ENCODE data around the gene DENND1A. TPM values are rescaled to one million over a fixed set of nuclear protein-coding genes. Genes with fewer than 3 reads are reported as not detected.

The DENND1A gene
- total and polyA plus RNA-seq, 7 donors, result 12.8 to 33.2 (median 19.2) TPM

DNA sequence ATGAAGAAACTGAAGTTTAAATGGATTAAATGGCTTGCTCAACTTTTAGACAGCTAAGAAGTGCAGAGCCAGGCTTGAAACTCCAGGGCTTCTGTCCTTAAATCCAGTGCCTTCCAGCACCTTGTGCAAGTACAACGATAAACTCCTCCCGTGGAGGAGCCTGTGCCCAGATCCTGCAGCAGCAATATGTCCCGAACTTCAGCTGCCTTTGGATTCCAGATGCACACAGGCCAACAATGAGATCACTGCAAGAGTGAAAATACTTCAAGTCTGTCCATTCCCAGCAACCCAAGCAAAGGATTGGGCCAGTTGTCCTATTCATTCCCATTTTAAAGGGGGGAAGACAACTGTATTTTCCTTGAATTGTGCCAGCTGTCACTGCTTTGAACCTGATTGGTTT, 374.3 kb downstream of the DENND1A start:
- H3K27ac ChIP-seq, result no peak overlapping the region
- H3K4me1 ChIP-seq, result no peaks in the 10 kb centered on the region
- peaks cover 9 to 24% (median 14%) of the 10 kb centered on the region in 4 donors for H3K36me3 ChIP-seq
- no peak for TF ChIP-seq POLR2AphosphoS5 (IDR thresholded peaks at IDR 0.05)
- no peak for TF ChIP-seq POLR2A (IDR thresholded peaks at IDR 0.05)
- no peak for TF ChIP-seq EP300 (IDR thresholded peaks at IDR 0.05)
- TF ChIP-seq, protein P1, sequence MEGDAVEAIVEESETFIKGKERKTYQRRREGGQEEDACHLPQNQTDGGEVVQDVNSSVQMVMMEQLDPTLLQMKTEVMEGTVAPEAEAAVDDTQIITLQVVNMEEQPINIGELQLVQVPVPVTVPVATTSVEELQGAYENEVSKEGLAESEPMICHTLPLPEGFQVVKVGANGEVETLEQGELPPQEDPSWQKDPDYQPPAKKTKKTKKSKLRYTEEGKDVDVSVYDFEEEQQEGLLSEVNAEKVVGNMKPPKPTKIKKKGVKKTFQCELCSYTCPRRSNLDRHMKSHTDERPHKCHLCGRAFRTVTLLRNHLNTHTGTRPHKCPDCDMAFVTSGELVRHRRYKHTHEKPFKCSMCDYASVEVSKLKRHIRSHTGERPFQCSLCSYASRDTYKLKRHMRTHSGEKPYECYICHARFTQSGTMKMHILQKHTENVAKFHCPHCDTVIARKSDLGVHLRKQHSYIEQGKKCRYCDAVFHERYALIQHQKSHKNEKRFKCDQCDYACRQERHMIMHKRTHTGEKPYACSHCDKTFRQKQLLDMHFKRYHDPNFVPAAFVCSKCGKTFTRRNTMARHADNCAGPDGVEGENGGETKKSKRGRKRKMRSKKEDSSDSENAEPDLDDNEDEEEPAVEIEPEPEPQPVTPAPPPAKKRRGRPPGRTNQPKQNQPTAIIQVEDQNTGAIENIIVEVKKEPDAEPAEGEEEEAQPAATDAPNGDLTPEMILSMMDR (IDR thresholded peaks at IDR 0.05), result no peak
- H3K27me3 ChIP-seq, result no peaks in the 10 kb centered on the region
- H3K4me3 ChIP-seq, result no peak overlapping the region
- 84 to 96% methylated on average over 3 of the region's 3 CpGs for WGBS, 2 donors
- peak; percentile 74 for DNase-seq
- intact Hi-C loops (cut with DNase I), result no loop called here
- no peaks in the 10 kb centered on the region for H3K9me3 ChIP-seq

DNA sequence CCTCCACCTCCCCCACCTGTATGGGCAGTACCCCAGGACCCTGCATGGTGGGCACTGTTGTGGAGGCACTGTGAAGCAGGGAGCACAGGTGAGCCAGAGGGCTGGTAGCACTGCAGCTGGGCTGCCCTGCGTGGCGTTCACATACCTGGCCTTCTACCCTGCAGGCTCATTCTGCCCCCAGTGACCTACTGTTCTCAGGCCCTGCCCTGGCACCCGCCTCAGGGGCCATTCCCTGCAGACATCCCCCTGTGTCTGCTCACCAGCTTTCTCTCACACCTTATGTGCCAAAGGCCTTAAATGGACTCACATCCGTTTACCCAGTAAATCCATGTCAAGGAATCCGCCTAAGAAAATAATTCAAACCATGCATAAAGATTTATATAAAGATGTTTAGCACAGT, 377.4 kb downstream of the DENND1A start:
- peaks cover 9 to 23% (median 14%) of the 10 kb centered on the region in 4 donors for H3K36me3 ChIP-seq
- H3K27ac ChIP-seq, result no peak overlapping the region
- no peak for DNase-seq
- WGBS, 2 donors, result 95 to 97% methylated on average over 5 of the region's 5 CpGs
- TF ChIP-seq POLR2AphosphoS5 (IDR thresholded peaks at IDR 0.05) (no peak), EP300 (IDR thresholded peaks at IDR 0.05) (no peak), POLR2A (IDR thresholded peaks at IDR 0.05) (no peak)
- TF ChIP-seq, protein P1 (IDR thresholded peaks at IDR 0.05), result no peak
- no peaks in the 10 kb centered on the region for H3K27me3 ChIP-seq
- no peak overlapping the region for H3K4me3 ChIP-seq
- intact Hi-C loops (cut with DNase I), result no loop called here
- H3K9me3 ChIP-seq, result no peaks in the 10 kb centered on the region
- H3K4me1 ChIP-seq, result no peaks in the 10 kb centered on the region

DNA sequence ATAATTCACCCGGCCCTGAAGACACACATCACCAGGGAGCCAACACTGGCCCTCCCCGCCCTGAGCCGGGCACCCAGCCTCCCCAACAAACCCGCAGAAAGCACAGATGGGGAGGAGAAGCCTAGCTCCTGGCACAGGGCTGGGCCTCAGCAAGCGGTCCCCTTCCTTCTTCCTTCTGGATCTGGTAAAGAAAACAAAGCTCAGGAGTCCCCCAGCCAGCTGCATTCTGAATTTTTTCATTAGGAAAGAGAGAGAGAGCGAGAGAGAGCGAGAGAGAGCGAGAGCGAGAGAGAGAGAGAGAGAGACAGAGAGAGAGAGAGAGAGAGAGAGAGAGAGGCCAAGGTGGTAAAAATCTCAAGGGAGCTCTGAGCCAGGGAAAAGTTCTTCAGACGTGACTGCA, 378.2 kb downstream of the DENND1A start:
- Histone ChIP-seq H3K27ac (no peak overlapping the region), H3K4me1 (no peaks in the 10 kb centered on the region), H3K36me3 (peaks cover 4 to 15% (median 7%) of the 10 kb centered on the region in 4 donors), H3K27me3 (no peaks in the 10 kb centered on the region), H3K4me3 (no peak overlapping the region), H3K9me3 (no peaks in the 10 kb centered on the region)
- TF ChIP-seq EP300 (IDR thresholded peaks at IDR 0.05), result no peak
- TF ChIP-seq POLR2AphosphoS5 (IDR thresholded peaks at IDR 0.05), result no peak
- TF ChIP-seq, protein P1 (IDR thresholded peaks at IDR 0.05), result no peak
- no peak for TF ChIP-seq POLR2A (IDR thresholded peaks at IDR 0.05)
- WGBS, 2 donors, result 95% methylated on average over 10 of the region's 10 CpGs
- DNase-seq, result no peak
- intact Hi-C loops (cut with DNase I), result no loop called here

DNA sequence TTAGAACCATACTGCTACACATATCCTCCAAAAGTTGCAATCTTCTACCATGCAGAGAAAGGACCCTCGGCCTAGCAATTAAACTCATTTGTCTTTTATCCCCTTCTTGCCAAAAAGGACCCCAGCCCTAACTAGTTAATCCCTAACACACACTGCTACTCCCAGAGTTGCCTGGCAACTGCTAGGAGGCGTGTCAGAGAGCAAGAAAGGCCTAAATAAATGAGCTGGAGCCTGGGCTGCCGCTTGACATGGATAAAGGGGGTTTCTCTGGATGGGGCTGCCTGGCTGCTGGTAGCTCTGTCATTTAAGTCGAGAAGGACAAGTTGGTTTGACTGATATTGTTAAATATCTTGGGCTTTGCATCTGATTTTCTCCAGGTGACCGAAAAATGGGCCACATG, 379.1 kb downstream of the DENND1A start:
- no peak overlapping the region for H3K27ac ChIP-seq
- 79 to 91% methylated on average over 5 of the region's 5 CpGs for WGBS, 2 donors
- H3K36me3 ChIP-seq, result peaks cover 0 to 6% (median 0%) of the 10 kb centered on the region in 4 donors
- TF ChIP-seq POLR2A (IDR thresholded peaks at IDR 0.05) (no peak), POLR2AphosphoS5 (IDR thresholded peaks at IDR 0.05) (no peak), EP300 (IDR thresholded peaks at IDR 0.05) (no peak)
- TF ChIP-seq, protein P1 (IDR thresholded peaks at IDR 0.05), result no peak
- H3K9me3 ChIP-seq, result no peaks in the 10 kb centered on the region
- no peaks in the 10 kb centered on the region for H3K27me3 ChIP-seq
- intact Hi-C loops (cut with DNase I), result no loop called here
- H3K4me3 ChIP-seq, result no peak overlapping the region
- no peak for DNase-seq
- no peaks in the 10 kb centered on the region for H3K4me1 ChIP-seq

DNA sequence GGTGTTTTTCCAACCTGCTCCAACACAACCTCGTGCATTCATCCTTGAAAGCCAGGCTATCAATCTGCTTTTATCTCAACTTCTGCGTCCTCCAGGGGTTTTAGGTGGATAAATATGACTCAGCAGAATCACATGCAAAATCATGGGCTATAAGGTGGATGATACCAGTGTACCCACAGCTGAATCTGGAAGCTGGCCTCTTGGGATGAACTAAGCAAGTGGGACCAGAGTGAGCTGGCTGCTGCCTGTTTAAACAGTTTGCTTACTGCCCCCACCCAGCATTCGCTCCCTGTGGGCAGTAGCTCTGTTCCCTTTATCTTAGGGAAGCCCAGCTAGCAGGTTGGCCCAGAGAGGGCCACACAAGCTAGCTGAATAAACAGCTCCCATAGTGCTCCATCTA, 379.9 kb downstream of the DENND1A start:
- WGBS, 2 donors, result 80 to 85% methylated on average over 3 of the region's 3 CpGs
- no peak for DNase-seq
- intact Hi-C loops (cut with DNase I), result no loop called here

More for the DNA sequence above, 379.9 kb downstream of the DENND1A start:
- no peaks in the 10 kb centered on the region for H3K9me3 ChIP-seq
- no peaks in the 10 kb centered on the region for H3K27me3 ChIP-seq
- no peak overlapping the region for H3K4me3 ChIP-seq
- TF ChIP-seq EP300 (IDR thresholded peaks at IDR 0.05) (no peak), POLR2AphosphoS5 (IDR thresholded peaks at IDR 0.05) (no peak), POLR2A (IDR thresholded peaks at IDR 0.05) (no peak)
- TF ChIP-seq, protein P1 (IDR thresholded peaks at IDR 0.05), result no peak
- H3K27ac ChIP-seq, result no peak overlapping the region
- H3K4me1 ChIP-seq, result no peaks in the 10 kb centered on the region
- no peaks in the 10 kb centered on the region for H3K36me3 ChIP-seq
